T47D (cell line): ENCODE results near the gene FN3KRP.

Experiments used
- DNase-seq, 2 experiments: peaks; one replicate each; pipeline versions ENCODE4 v3.0.0 to v3.0.0-alpha.2; 2011 to 2012; ENCODE audit warnings: low read depth in 1 of 2, low spot score in 1 of 2
- JUND ChIP-seq: IDR thresholded peaks from 2 replicates; pipeline ENCODE4 v1.6.1; 2012; ENCODE audit warnings: low read depth
- in situ Hi-C: cut with HindIII; loops from 2 replicates; pipeline ENCODE4 v1.10.0; 2016; ENCODE audit warnings: low sequenced_read_pairs, low pct_unique_long_range_greater_than_20kb

The FN3KRP gene

GRCh38 chr17:82716203-82717010 lies at the start of gene FN3KRP:
Gene FN3KRP, plus strand, starts transcription at chr17:82716706. Its CDS starts 50 bp downstream, at chr17:82716756.
- TF ChIP-seq JUND, result no peak
- DNase-seq, result peak; percentile 98 to 99
- in situ Hi-C loops, result no loop called here

GRCh38 chr17:82666931-82667667 lies 49.4 kb upstream of the FN3KRP start:
- no peak for DNase-seq
- no peak for TF ChIP-seq JUND
- in situ Hi-C loops, result no loop called here

GRCh38 chr17:82667668-82668000 lies 48.9 kb upstream of the FN3KRP start:
- in situ Hi-C loops, result no loop called here
- no peak for TF ChIP-seq JUND
- no peak for DNase-seq

DNA sequence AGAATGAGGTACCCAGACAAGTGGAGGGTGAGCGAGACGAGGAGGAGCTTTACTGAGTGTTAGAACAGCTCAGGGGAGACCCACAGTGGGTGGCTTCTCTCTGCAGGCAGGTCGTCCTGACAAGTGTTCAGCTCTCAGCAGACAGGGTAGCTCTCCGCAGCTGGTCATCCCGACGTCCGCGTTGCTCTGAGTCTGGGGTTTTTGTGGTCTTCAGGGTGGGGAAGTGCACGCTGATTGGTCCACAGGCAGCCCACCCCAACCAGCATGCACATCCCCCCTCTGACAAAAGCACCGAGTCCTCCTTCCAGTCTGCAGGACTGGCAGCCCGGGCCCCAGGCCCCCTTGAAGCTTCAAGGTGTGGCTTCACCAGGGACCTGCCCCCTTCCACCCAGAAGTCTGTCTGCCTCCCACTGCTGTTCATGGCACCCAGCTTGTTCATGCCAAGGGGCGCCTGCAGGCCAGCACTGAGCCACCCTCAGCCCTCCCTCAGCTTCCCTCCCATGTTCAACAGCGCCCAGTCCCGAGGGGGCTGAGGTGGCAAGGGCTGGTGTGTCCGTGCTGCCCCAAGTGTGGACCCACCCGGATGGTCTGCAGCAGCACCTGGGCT lies 48.4 kb upstream of the FN3KRP start:
- DNase-seq, result no peak
- in situ Hi-C loops, result no loop called here
- TF ChIP-seq JUND, result no peak

DNA sequence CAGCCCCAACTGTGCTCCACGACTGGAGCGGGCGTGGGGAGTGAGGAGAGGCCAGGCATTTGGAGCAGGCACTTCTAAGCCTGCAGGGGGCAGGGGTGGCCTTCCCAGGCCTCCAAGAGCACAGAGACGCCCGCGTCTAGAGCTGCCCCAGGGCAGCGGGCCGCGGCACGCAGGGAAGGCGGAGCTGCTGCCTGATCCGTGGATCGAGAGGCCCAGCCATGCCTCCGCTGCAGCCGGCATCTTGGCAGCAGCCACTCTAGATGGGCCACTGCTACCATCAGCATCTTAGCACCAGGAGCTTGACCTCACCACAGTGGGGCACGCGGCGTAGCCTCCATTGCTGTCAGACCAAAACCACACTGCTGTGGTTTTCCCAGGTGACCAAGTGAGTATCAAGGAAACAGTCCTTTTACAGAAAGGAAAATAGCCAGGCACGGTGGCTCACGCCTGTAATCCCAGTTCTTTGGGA lies 47.8 kb upstream of the FN3KRP start:
- peak in 1 of 2 experiments; percentile 67 for DNase-seq
- no peak for TF ChIP-seq JUND
- in situ Hi-C loops, result no loop called here

GRCh38 chr17:82670661-82671450 lies 45.6 kb upstream of the FN3KRP start:
- no peak for TF ChIP-seq JUND
- in situ Hi-C loops, result no loop called here
- no peak for DNase-seq

DNA sequence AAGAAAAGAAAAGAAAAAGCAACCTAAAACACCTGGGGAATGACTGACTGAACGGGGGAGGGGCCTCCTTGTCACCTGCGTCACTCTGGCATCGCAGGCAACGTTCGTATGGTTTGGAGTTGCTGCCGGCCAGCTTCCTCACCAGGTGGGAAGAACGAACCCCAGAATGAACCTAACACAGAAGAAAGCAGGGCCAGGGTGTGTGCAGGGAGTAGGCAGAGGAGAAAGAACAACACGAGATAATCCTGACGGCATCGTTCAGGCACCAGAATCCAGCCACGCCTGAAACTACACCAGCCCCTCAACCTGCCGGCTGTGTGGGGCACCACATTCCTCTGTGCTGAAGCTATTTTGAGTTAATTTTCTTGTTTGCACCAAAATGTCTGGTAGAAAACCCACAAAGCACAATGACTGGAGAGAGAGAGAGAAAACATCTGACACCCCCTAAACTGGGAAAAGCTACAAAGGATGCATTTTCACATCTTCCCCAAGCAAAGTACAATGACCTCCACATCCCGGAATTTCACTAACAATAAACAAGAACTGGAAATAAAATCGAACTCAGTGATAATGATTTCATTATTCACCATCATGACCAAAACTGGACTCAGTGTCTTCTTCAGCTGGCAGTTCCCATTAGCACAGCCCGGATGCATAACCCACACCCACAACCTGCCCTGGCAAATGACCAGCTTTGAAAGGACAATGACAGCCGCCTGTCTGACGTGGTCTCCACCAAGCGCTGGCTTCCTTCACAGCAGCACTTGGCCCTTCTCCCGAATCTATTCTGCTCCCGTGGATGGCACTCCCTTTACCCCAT lies 41.6 kb upstream of the FN3KRP start:
- no peak for DNase-seq
- in situ Hi-C loops, result no loop called here
- no peak for TF ChIP-seq JUND

- no peak for TF ChIP-seq JUND
- in situ Hi-C loops, result no loop called here
- no peak for DNase-seq
Observed at GRCh38 chr17:82675476-82676245, 40.8 kb upstream of the FN3KRP start.

DNA sequence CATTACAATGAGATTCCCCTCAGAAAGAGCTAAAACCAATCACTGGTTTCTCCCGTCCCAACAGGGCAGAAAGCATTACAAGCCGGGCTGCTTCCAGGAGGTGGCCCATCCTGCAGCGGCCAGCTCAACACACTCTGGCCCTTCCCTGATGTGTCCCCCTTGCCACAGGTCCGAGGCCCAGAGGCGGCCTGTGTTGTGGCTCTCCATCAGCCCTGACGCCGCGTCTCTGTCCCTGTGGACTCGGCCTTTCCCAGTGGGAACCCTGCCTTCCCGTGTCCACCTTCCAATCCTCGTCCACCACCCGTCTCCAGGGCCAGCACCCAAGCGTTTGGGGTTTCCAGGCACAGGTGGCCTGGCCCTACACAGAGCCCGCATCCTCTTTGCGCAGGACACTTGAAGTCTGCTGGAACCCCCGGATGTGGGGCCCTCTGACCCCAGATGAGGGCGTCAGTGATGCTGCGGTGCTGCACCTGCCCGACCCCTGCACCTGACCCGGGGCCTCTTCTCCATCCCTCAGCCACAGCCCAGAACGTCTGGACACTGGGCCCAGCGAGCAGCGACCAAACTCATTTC lies 39.1 kb upstream of the FN3KRP start:
- in situ Hi-C loops, result no loop called here
- no peak for TF ChIP-seq JUND
- DNase-seq, result no peak

GRCh38 chr17:82678265-82678891 lies 38.1 kb upstream of the FN3KRP start:
- TF ChIP-seq JUND, result no peak
- DNase-seq, result peak in 1 of 2 experiments; percentile 44
- in situ Hi-C loops, result no loop called here
